ENCODE measurements around the gene SIL1.

Gene SIL1

GRCh38 chr5:139126711-139127111 lies 71.5 kb downstream of the SIL1 start:
- Histone ChIP-seq H3K27ac (ENCODE audit: low read depth, low read length, poor library complexity, severe bottlenecking) (no peak overlapping the region), H3K4me3 (ENCODE audit: low read depth, low read length, poor library complexity, severe bottlenecking) (no peak overlapping the region), H3F3A (ENCODE audit: insufficient read depth, low read length) (no peaks in the 10 kb centered on the region), H3K9me3 (ENCODE audit: low read length) (no peaks in the 10 kb centered on the region), H3K9me2 (ENCODE audit: low read depth, low read length) (no peaks in the 10 kb centered on the region), H3K27me3 (ENCODE audit: insufficient read depth, low read length) (no peaks in the 10 kb centered on the region), H3K4me2 (ENCODE audit: low read length) (no peak overlapping the region), H3K79me2 (ENCODE audit: insufficient read depth, low read length) (no peaks in the 10 kb centered on the region), H3K9ac (ENCODE audit: low read length) (no peak overlapping the region), H3K36me3 (ENCODE audit: insufficient read depth, low read length) (peaks cover 11% of the 10 kb centered on the region; the same call in 1 of the 2 replicates), H2AFZ (ENCODE audit: low read length) (no peak overlapping the region), H4K20me1 (ENCODE audit: insufficient read depth, low read length) (no peaks in the 10 kb centered on the region), H3K4me1 (ENCODE audit: insufficient read depth, low read length, severe bottlenecking) (no peaks in the 10 kb centered on the region)
- TF ChIP-seq, protein P1, sequence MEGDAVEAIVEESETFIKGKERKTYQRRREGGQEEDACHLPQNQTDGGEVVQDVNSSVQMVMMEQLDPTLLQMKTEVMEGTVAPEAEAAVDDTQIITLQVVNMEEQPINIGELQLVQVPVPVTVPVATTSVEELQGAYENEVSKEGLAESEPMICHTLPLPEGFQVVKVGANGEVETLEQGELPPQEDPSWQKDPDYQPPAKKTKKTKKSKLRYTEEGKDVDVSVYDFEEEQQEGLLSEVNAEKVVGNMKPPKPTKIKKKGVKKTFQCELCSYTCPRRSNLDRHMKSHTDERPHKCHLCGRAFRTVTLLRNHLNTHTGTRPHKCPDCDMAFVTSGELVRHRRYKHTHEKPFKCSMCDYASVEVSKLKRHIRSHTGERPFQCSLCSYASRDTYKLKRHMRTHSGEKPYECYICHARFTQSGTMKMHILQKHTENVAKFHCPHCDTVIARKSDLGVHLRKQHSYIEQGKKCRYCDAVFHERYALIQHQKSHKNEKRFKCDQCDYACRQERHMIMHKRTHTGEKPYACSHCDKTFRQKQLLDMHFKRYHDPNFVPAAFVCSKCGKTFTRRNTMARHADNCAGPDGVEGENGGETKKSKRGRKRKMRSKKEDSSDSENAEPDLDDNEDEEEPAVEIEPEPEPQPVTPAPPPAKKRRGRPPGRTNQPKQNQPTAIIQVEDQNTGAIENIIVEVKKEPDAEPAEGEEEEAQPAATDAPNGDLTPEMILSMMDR (IDR thresholded peaks at IDR 0.05; ENCODE audit: low read length): no peak
- TF ChIP-seq EZH2 (IDR thresholded peaks at IDR 0.05; ENCODE audit: borderline replicate concordance, low read length): no peak

DNA sequence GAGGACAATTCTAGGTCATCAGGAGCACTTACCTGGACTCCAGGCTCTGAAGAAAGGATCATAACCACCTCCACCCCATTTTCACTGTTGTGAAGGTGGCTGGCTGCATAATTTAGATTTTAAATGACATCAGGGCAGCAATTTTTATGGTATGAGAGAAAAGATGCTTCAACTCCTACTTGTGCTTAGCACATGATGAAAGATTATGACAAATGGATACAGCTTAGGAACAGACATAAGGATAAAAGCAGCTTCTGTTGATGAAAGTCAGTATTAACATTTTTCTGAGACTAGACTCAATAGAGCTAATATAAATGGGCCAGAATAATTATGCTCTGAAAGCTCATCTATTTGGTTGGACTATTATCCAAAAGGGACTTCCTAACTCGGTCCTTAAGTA lies 72.2 kb downstream of the SIL1 start:
- no peak overlapping the region for H2AFZ ChIP-seq (ENCODE audit: low read length)
- H3K9me2 ChIP-seq (ENCODE audit: low read depth, low read length): no peaks in the 10 kb centered on the region
- no peak overlapping the region for H3K4me2 ChIP-seq (ENCODE audit: low read length)
- no peaks in the 10 kb centered on the region for H4K20me1 ChIP-seq (ENCODE audit: insufficient read depth, low read length)
- H3K4me3 ChIP-seq (ENCODE audit: low read depth, low read length, poor library complexity, severe bottlenecking): no peak overlapping the region
- no peak overlapping the region for H3K9ac ChIP-seq (ENCODE audit: low read length)
- H3K79me2 ChIP-seq (ENCODE audit: insufficient read depth, low read length): no peaks in the 10 kb centered on the region
- H3K4me1 ChIP-seq (ENCODE audit: insufficient read depth, low read length, severe bottlenecking): no peaks in the 10 kb centered on the region
- H3K27ac ChIP-seq (ENCODE audit: low read depth, low read length, poor library complexity, severe bottlenecking): no peak overlapping the region
- H3K9me3 ChIP-seq (ENCODE audit: low read length): no peaks in the 10 kb centered on the region
- H3K36me3 ChIP-seq (ENCODE audit: insufficient read depth, low read length): peaks cover 14% of the 10 kb centered on the region; the same call in 1 of the 2 replicates
- H3K27me3 ChIP-seq (ENCODE audit: insufficient read depth, low read length): no peaks in the 10 kb centered on the region
- TF ChIP-seq EZH2 (IDR thresholded peaks at IDR 0.05; ENCODE audit: borderline replicate concordance, low read length): no peak
- TF ChIP-seq, protein P1 (IDR thresholded peaks at IDR 0.05; ENCODE audit: low read length): no peak
- no peaks in the 10 kb centered on the region for H3F3A ChIP-seq (ENCODE audit: insufficient read depth, low read length)

GRCh38 chr5:139124774-139125520 lies 73.2 kb downstream of the SIL1 start:
- Histone ChIP-seq H3K4me3 (ENCODE audit: low read depth, low read length, poor library complexity, severe bottlenecking) (no peak overlapping the region), H3F3A (ENCODE audit: insufficient read depth, low read length) (no peaks in the 10 kb centered on the region), H4K20me1 (ENCODE audit: insufficient read depth, low read length) (no peaks in the 10 kb centered on the region), H3K36me3 (ENCODE audit: insufficient read depth, low read length) (peaks cover 22% of the 10 kb centered on the region; the same call in 1 of the 2 replicates), H3K4me1 (ENCODE audit: insufficient read depth, low read length, severe bottlenecking) (no peaks in the 10 kb centered on the region), H3K27ac (ENCODE audit: low read depth, low read length, poor library complexity, severe bottlenecking) (no peak overlapping the region), H3K79me2 (ENCODE audit: insufficient read depth, low read length) (no peaks in the 10 kb centered on the region), H2AFZ (ENCODE audit: low read length) (no peak overlapping the region), H3K4me2 (ENCODE audit: low read length) (no peak overlapping the region), H3K9me3 (ENCODE audit: low read length) (no peaks in the 10 kb centered on the region), H3K27me3 (ENCODE audit: insufficient read depth, low read length) (no peaks in the 10 kb centered on the region), H3K9me2 (ENCODE audit: low read depth, low read length) (no peaks in the 10 kb centered on the region), H3K9ac (ENCODE audit: low read length) (no peak overlapping the region)
- TF ChIP-seq, protein P1 (IDR thresholded peaks at IDR 0.05; ENCODE audit: low read length): no peak
- no peak for TF ChIP-seq EZH2 (IDR thresholded peaks at IDR 0.05; ENCODE audit: borderline replicate concordance, low read length)

All from OCI-LY1 (cell line).